HFF-Myc (cell line): ENCODE results near the gene C5.
A peak's percentile ranks its signal among the peaks of the same experiment; 100 is the strongest.

Experiments used
- DNase-seq: peaks from one replicate; pipeline ENCODE4 v3.0.0-alpha.2; 2011; ENCODE audit warnings: low read depth; ENCODE audit errors: extremely low read depth
- H3K4me3 ChIP-seq: replicated peaks from 2 replicates; pipeline ENCODE4 v1.5.1; 2011; ENCODE audit warnings: low read depth, mild to moderate bottlenecking, control low read depth, low read length
- TF ChIP-seq, protein P1 (sequence below): IDR thresholded peaks from 2 replicates; pipeline ENCODE4 v1.5.1; 2012; ENCODE audit warnings: mild to moderate bottlenecking, low read depth, low read length, control low read depth; ENCODE audit errors: missing control alignments

The C5 gene

GRCh38 chr9:121067640-121068039, 17.6 kb upstream of the C5 start:
- no peak for DNase-seq
- no peak overlapping the region for H3K4me3 ChIP-seq
- TF ChIP-seq, protein P1, sequence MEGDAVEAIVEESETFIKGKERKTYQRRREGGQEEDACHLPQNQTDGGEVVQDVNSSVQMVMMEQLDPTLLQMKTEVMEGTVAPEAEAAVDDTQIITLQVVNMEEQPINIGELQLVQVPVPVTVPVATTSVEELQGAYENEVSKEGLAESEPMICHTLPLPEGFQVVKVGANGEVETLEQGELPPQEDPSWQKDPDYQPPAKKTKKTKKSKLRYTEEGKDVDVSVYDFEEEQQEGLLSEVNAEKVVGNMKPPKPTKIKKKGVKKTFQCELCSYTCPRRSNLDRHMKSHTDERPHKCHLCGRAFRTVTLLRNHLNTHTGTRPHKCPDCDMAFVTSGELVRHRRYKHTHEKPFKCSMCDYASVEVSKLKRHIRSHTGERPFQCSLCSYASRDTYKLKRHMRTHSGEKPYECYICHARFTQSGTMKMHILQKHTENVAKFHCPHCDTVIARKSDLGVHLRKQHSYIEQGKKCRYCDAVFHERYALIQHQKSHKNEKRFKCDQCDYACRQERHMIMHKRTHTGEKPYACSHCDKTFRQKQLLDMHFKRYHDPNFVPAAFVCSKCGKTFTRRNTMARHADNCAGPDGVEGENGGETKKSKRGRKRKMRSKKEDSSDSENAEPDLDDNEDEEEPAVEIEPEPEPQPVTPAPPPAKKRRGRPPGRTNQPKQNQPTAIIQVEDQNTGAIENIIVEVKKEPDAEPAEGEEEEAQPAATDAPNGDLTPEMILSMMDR, result no peak

GRCh38 chr9:121066850-121067249, 16.8 kb upstream of the C5 start:
- no peak for DNase-seq
- TF ChIP-seq, protein P1, result no peak
- H3K4me3 ChIP-seq, result no peak overlapping the region

- no peak overlapping the region for H3K4me3 ChIP-seq
- peak; percentile 46 for DNase-seq
- TF ChIP-seq, protein P1, result peak; percentile 73
Observed at GRCh38 chr9:121059998-121060636, 10.0 kb upstream of the C5 start.

DNA sequence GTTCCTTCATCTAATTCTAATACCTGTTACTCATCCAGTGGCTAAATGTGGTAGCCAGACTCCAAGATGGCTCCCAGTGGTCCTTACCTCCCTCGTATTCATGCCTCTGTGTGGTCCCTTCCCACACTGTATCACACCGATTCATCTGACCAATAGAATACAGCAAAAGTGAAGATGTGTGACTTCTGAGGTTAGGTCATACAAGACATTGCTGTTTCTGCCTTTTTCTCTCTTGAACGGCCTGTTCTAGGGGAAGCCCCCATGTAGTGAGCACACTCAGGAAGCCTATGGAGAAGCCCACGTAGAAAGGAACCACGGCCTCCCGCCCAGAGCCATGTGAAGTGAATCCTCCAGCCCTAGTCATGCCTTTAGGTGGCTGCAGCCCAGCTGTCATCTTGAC, 9.4 kb upstream of the C5 start:
- no peak for DNase-seq
- TF ChIP-seq, protein P1, result no peak
- H3K4me3 ChIP-seq, result no peak overlapping the region

GRCh38 chr9:121057821-121058220, 7.7 kb upstream of the C5 start:
- TF ChIP-seq, protein P1, result no peak
- no peak overlapping the region for H3K4me3 ChIP-seq
- DNase-seq, result no peak

- TF ChIP-seq, protein P1, result peak; percentile 44
- no peak overlapping the region for H3K4me3 ChIP-seq
- DNase-seq, result no peak
Observed at GRCh38 chr9:121055642-121056143, 5.6 kb upstream of the C5 start.

DNA sequence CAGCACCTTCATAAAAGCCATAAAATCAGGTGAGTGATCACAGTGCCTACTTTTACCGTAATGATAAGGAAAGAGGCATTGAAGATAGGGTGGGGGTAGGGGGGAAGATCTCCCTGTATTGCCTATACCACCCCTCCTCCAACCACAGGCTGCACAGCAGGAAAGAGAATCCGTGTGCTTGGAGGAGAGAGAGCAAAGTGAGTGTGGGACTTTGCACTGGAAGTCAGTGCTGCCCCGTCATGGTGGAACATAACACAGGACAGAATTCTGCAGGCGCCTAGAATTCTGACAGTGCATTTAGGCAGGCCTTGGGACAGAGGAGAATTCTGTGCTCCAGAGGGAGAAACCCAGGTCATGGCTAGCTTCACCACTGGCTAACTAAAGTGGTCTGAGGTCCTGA, 3.5 kb upstream of the C5 start:
- no peak for DNase-seq
- no peak overlapping the region for H3K4me3 ChIP-seq
- TF ChIP-seq, protein P1, result no peak
